HG02610 (cell line): Measurements from ENCODE around the gene FAHD1.
A peak's percentile ranks its signal among the peaks of the same experiment; 100 is the strongest.

Experiments used
- ATAC-seq: cut with Tn5 transposase; IDR thresholded peaks from one replicate; pipeline ENCODE4 v1.9.1; 2021; ENCODE audit warnings: mild to moderate bottlenecking, moderate library complexity; ENCODE audit not compliant: unreplicated experiment

The FAHD1 gene

DNA sequence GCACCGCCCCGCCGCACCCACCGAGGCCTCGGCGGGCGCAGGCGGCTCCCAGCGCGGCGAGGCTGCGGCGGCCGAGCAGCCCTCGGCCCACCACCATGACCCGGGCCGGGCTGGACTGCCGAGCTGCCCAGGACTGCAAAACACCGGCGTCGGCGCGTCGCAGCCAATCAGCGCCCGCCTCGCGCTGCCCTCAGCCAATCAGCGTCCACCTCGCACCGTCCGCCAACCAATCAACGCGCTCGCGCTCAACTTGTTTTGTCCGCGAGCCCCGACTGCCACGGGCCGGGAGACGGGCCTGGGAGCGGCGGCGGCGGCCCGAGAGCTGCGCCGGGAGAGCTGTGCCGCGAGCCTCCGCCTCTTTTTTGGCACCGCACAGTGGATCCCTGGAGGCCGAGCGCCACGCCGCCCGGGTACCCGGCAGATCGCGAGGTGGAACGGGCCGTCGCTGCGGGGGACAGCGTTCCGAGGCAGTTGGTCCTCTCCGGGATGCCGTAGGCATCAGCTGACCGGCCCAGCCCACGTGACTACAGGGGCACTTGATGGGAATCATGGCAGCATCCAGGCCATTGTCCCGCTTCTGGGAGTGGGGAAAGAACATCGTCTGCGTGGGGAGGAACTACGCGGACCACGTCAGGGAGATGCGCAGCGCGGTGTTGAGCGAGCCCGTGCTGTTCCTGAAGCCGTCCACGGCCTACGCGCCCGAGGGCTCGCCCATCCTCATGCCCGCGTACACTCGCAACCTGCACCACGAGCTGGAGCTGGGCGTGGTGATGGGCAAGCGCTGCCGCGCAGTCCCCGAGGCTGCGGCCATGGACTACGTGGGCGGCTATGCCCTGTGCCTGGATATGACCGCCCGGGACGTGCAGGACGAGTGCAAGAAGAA, at the start of gene FAHD1, which contains the start of gene HAGH:
Gene FAHD1 (plus strand): TSS at position 516 of the 883 bp plus-strand sequence. CDS start 33 bp downstream, at position 549.
Gene HAGH (minus strand): TSS at position 135 of the 883 bp plus-strand sequence. CDS start 38 bp downstream, at position 97.
- peak; percentile 78 for ATAC-seq

- no peak for ATAC-seq
These were observed 49.4 kb upstream of the FAHD1 start for GRCh38 chr16:1777375-1778199.

GRCh38 chr16:1778200-1779179, 48.5 kb upstream of the FAHD1 start:
- no peak for ATAC-seq

- no peak for ATAC-seq
These were observed 47.7 kb upstream of the FAHD1 start for GRCh38 chr16:1779234-1779701.

GRCh38 chr16:1779741-1780676, 47.0 kb upstream of the FAHD1 start:
- no peak for ATAC-seq

GRCh38 chr16:1780677-1781072, 46.3 kb upstream of the FAHD1 start:
- no peak for ATAC-seq

GRCh38 chr16:1781254-1781653, 45.8 kb upstream of the FAHD1 start:
- no peak for ATAC-seq

DNA sequence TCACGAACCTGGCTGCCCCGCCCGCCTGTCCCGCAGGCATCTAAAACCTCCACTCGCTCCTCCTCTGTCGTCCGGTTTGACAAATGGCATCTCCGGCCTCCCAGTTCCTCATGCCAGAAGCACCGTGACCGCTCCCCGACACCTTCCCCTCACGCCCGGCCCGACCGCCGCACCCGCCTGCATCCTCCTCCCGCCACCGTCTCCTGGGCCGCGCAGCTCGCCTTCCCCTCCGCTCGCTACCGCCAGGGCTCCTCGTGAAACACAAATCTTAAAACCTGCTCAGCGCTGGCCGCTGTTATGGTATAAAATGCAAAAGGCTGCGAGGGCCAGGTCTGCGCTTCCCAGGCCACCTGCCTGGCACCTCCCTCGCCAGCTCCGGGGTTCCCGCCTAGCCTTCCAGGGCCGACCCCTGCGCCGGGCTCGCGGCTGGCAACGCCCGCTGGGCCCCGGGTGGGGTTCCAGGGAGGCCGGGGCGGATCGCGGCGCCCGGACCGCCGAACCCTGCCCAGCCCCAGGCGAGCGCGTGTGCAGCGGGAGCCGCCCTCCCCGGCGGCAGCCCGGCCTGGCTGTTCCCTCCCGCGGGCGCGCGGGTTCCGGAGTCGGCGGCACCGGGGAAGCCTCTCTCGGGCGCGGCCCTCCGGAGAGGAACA, 45.1 kb upstream of the FAHD1 start:
- ATAC-seq = peak; percentile 4

- peak; percentile 87 for ATAC-seq
These were observed 44.4 kb upstream of the FAHD1 start, which contains the start of the genes NUBP2 and SPSB3 for GRCh38 chr16:1782408-1783264. TSS of gene NUBP2 (plus strand) at chr16:1782960. CDS start at chr16:1783021, 61 bp downstream. TSS of gene SPSB3 (minus strand) at chr16:1782571. CDS start at chr16:1781483, 1,088 bp downstream.

GRCh38 chr16:1784977-1785845, 41.8 kb upstream of the FAHD1 start:
- ATAC-seq = no peak

GRCh38 chr16:1785846-1786170, 41.2 kb upstream of the FAHD1 start:
- ATAC-seq = no peak

- no peak for ATAC-seq
These were observed 40.6 kb upstream of the FAHD1 start for GRCh38 chr16:1786242-1787055.

- no peak for ATAC-seq
These were observed 40.0 kb upstream of the FAHD1 start for GRCh38 chr16:1787056-1787321.

DNA sequence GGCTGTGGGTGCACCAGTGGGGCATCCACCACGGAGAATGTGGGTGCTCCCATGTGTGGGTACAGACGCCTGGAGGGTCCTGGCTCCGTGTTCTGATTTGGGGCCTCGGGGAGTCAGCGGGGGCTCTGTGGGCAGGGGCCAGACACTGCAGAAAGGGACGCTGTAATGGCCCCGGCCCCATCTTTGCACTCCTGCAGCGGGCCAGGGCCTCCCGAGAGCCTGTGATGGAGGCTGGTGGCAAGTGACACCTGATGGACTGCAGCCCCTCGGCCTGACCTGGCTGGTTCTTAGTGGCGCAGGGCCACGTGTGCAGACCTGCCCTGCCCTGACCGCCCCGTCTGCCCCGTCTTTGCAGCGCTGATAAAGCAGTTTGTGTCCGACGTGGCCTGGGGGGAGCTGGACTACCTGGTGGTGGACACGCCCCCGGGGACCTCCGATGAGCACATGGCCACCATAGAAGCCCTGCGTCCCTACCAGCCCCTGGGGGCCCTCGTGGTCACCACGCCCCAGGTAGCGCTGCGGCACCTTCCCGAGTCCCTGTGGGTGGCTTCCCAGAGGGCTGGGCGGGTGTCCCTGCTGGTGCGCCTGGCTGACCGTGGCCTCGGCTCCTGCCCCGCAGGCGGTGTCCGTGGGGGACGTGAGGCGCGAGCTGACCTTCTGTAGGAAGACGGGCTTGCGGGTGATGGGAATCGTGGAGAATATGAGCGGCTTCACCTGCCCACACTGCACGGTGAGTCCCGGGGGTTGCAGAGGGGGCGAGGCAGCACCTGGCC, 39.5 kb upstream of the FAHD1 start:
- no peak for ATAC-seq

GRCh38 chr16:1788095-1788707, 38.8 kb upstream of the FAHD1 start:
- ATAC-seq = no peak
